ENCODE data around the gene XRCC4. TPM values are rescaled to one million over a fixed set of nuclear protein-coding genes. Genes with fewer than 3 reads are reported as not detected.

XRCC4 gene
- total RNA-seq, 3 donors from 2014 or later = 8.8 to 10.8 (median 10.4) TPM

- Histone ChIP-seq H3K27ac (no peak overlapping the region), H3K27me3 (no peaks in the 10 kb centered on the region), H3K4me3 (no peak overlapping the region), H3K9me3 (no peaks in the 10 kb centered on the region), H3K36me3 (no peaks in the 10 kb centered on the region), H3K4me1 (no peaks in the 10 kb centered on the region)
- TF ChIP-seq CTCF (IDR thresholded peaks at IDR 0.05) = no peak
- TF ChIP-seq POLR2AphosphoS5 (IDR thresholded peaks at IDR 0.05) = no peak
- TF ChIP-seq POLR2A (IDR thresholded peaks at IDR 0.05) = no peak
- no peak for DNase-seq (ENCODE audit: low spot score in 2 of 2)
- intact Hi-C loops (cut with DNase I; ENCODE audit: low total_unique reads) = no loop called here
Observed at GRCh38 chr5:83084336-83084735, 7.0 kb downstream of the XRCC4 start.

GRCh38 chr5:83085106-83085505 is 7.8 kb downstream of the XRCC4 start:
- no peaks in the 10 kb centered on the region for H3K27me3 ChIP-seq
- no peak for DNase-seq (ENCODE audit: low spot score in 2 of 2)
- TF ChIP-seq POLR2AphosphoS5 (IDR thresholded peaks at IDR 0.05) (no peak), POLR2A (IDR thresholded peaks at IDR 0.05) (no peak), CTCF (IDR thresholded peaks at IDR 0.05) (no peak)
- no peaks in the 10 kb centered on the region for H3K9me3 ChIP-seq
- H3K27ac ChIP-seq = no peak overlapping the region
- no peaks in the 10 kb centered on the region for H3K4me1 ChIP-seq
- H3K36me3 ChIP-seq = no peaks in the 10 kb centered on the region
- no peak overlapping the region for H3K4me3 ChIP-seq
- intact Hi-C loops (cut with DNase I; ENCODE audit: low total_unique reads) = no loop called here

GRCh38 chr5:83090169-83090568 is 12.8 kb downstream of the XRCC4 start:
- TF ChIP-seq CTCF (IDR thresholded peaks at IDR 0.05) (no peak), POLR2A (IDR thresholded peaks at IDR 0.05) (no peak), POLR2AphosphoS5 (IDR thresholded peaks at IDR 0.05) (no peak)
- H3K9me3 ChIP-seq = peaks cover 0 to 16% of the 10 kb centered on the region in 2 donors
- H3K4me1 ChIP-seq = no peaks in the 10 kb centered on the region
- no peak overlapping the region for H3K27ac ChIP-seq
- intact Hi-C loops (cut with DNase I; ENCODE audit: low total_unique reads) = no loop called here
- H3K27me3 ChIP-seq = no peaks in the 10 kb centered on the region
- DNase-seq (ENCODE audit: low spot score in 2 of 2) = no peak
- H3K4me3 ChIP-seq = no peak overlapping the region
- H3K36me3 ChIP-seq = no peaks in the 10 kb centered on the region

- H3K4me1 ChIP-seq = no peaks in the 10 kb centered on the region
- no peaks in the 10 kb centered on the region for H3K36me3 ChIP-seq
- intact Hi-C loops (cut with DNase I; ENCODE audit: low total_unique reads) = no loop called here
- H3K27me3 ChIP-seq = no peaks in the 10 kb centered on the region
- DNase-seq (ENCODE audit: low spot score in 2 of 2) = no peak
- H3K4me3 ChIP-seq = no peak overlapping the region
- TF ChIP-seq CTCF (IDR thresholded peaks at IDR 0.05) = no peak
- TF ChIP-seq POLR2AphosphoS5 (IDR thresholded peaks at IDR 0.05) = no peak
- no peak for TF ChIP-seq POLR2A (IDR thresholded peaks at IDR 0.05)
- peaks cover 0 to 16% of the 10 kb centered on the region in 2 donors for H3K9me3 ChIP-seq
- no peak overlapping the region for H3K27ac ChIP-seq
Observed at GRCh38 chr5:83092619-83093018, 15.3 kb downstream of the XRCC4 start.

- no peak overlapping the region for H3K4me3 ChIP-seq
- H3K27me3 ChIP-seq = no peaks in the 10 kb centered on the region
- TF ChIP-seq POLR2A (IDR thresholded peaks at IDR 0.05) = no peak
- TF ChIP-seq CTCF (IDR thresholded peaks at IDR 0.05) = no peak
- no peak for TF ChIP-seq POLR2AphosphoS5 (IDR thresholded peaks at IDR 0.05)
- H3K9me3 ChIP-seq = peaks cover 0 to 16% of the 10 kb centered on the region in 2 donors
- DNase-seq (ENCODE audit: low spot score in 2 of 2) = no peak
- intact Hi-C loops (cut with DNase I; ENCODE audit: low total_unique reads) = no loop called here
- H3K36me3 ChIP-seq = no peaks in the 10 kb centered on the region
- H3K27ac ChIP-seq = no peak overlapping the region
- no peaks in the 10 kb centered on the region for H3K4me1 ChIP-seq
Observed at GRCh38 chr5:83093692-83094091, 16.3 kb downstream of the XRCC4 start.

Data from breast epithelium (tissue), 4 donors.